HEK293 (cell line): ENCODE results near the gene ELOVL1.

Source experiments
- MYNN ChIP-seq: fragments of 450-650 bp; formaldehyde crosslinking; IDR thresholded peaks from 2 replicates; pipeline ENCODE4 v1.5.1; 2016; ENCODE audit warnings: missing biosample characterization, missing genetic modification characterization, borderline replicate concordance
- OVOL3 ChIP-seq: fragments of 450-650 bp; formaldehyde crosslinking; IDR thresholded peaks from 2 replicates; pipeline ENCODE4 v1.5.1; 2016; ENCODE audit warnings: missing biosample characterization, missing genetic modification characterization
- PRDM10 ChIP-seq: fragments of 450-650 bp; formaldehyde crosslinking; IDR thresholded peaks from 2 replicates; pipeline ENCODE4 v1.5.1; 2016; ENCODE audit warnings: missing biosample characterization, missing genetic modification characterization
- SP3 ChIP-seq: fragments of 450-650 bp; formaldehyde crosslinking; IDR thresholded peaks from 2 replicates; pipeline ENCODE4 v1.5.1; 2016; ENCODE audit warnings: missing biosample characterization, missing genetic modification characterization
- TRIM28 ChIP-seq: IDR thresholded peaks from 2 replicates; pipeline ENCODE4 v1.6.1; 2011; ENCODE audit warnings: low read length, control low read depth, borderline replicate concordance
- YY1 ChIP-seq: fragments of 450-650 bp; formaldehyde crosslinking; IDR thresholded peaks from 2 replicates; pipeline ENCODE4 v1.5.1; 2018; ENCODE audit warnings: missing biosample characterization, missing genetic modification characterization
- ZBTB21 ChIP-seq: fragments of 450-650 bp; formaldehyde crosslinking; IDR thresholded peaks from 2 replicates; pipeline ENCODE4 v1.5.1; 2017; ENCODE audit warnings: missing biosample characterization, missing genetic modification characterization
- ZBTB49 ChIP-seq: fragments of 450-650 bp; formaldehyde crosslinking; IDR thresholded peaks from 2 replicates; pipeline ENCODE4 v1.5.1; 2016; ENCODE audit warnings: missing biosample characterization, missing genetic modification characterization, low read depth
- ZNF16 ChIP-seq: fragments of 450-650 bp; formaldehyde crosslinking; IDR thresholded peaks from 2 replicates; pipeline ENCODE4 v1.5.1; 2016; ENCODE audit warnings: low read depth, missing biosample characterization, missing genetic modification characterization
- ZNF184 ChIP-seq: fragments of 450-650 bp; IDR thresholded peaks from 2 replicates; pipeline ENCODE4 v1.5.1; 2018; ENCODE audit warnings: missing biosample characterization, mild to moderate bottlenecking, missing genetic modification characterization
- ZNF214 ChIP-seq: fragments of 450-650 bp; formaldehyde crosslinking; IDR thresholded peaks from 2 replicates; pipeline ENCODE4 v1.5.1; 2017; ENCODE audit warnings: missing biosample characterization, mild to moderate bottlenecking, missing genetic modification characterization, borderline replicate concordance
- ZNF280D ChIP-seq: fragments of 450-650 bp; formaldehyde crosslinking; IDR thresholded peaks from 2 replicates; pipeline ENCODE4 v1.5.1; 2016; ENCODE audit warnings: missing biosample characterization, missing genetic modification characterization
- ZNF292 ChIP-seq: fragments of 450-650 bp; formaldehyde crosslinking; IDR thresholded peaks from 2 replicates; pipeline ENCODE4 v1.5.1; 2016; ENCODE audit warnings: low read depth, missing biosample characterization, missing genetic modification characterization, borderline replicate concordance
- ZNF324 ChIP-seq: fragments of 450-650 bp; formaldehyde crosslinking; IDR thresholded peaks from 2 replicates; pipeline ENCODE4 v1.5.1; 2016; ENCODE audit warnings: missing biosample characterization, missing genetic modification characterization
- ZNF37A ChIP-seq: fragments of 450-650 bp; IDR thresholded peaks from 2 replicates; pipeline ENCODE4 v1.5.1; 2018; ENCODE audit warnings: missing biosample characterization, missing genetic modification characterization
- ZNF398 ChIP-seq: fragments of 450-650 bp; formaldehyde crosslinking; IDR thresholded peaks from 2 replicates; pipeline ENCODE4 v1.5.1; 2017; ENCODE audit warnings: missing biosample characterization, missing genetic modification characterization
- ZNF416 ChIP-seq: fragments of 450-650 bp; formaldehyde crosslinking; IDR thresholded peaks from 2 replicates; pipeline ENCODE4 v1.5.1; 2016; ENCODE audit warnings: missing biosample characterization, missing genetic modification characterization
- ZNF449 ChIP-seq: fragments of 450-650 bp; formaldehyde crosslinking; IDR thresholded peaks from 2 replicates; pipeline ENCODE4 v1.5.1; 2017; ENCODE audit warnings: missing biosample characterization, mild to moderate bottlenecking, missing genetic modification characterization, moderate library complexity
- ZNF529 ChIP-seq: fragments of 450-650 bp; formaldehyde crosslinking; IDR thresholded peaks from 2 replicates; pipeline ENCODE4 v1.5.1; 2017; ENCODE audit warnings: missing genetic modification characterization, missing biosample characterization; ENCODE audit not compliant: insufficient replicate concordance
- ZNF580 ChIP-seq: fragments of 450-650 bp; formaldehyde crosslinking; IDR thresholded peaks from 2 replicates; pipeline ENCODE4 v1.5.1; 2016; ENCODE audit warnings: missing biosample characterization, missing genetic modification characterization
- ZNF670 ChIP-seq: fragments of 450-650 bp; formaldehyde crosslinking; IDR thresholded peaks from 2 replicates; pipeline ENCODE4 v1.5.1; 2016; ENCODE audit warnings: missing biosample characterization, missing genetic modification characterization, low read depth
- ZNF677 ChIP-seq: fragments of 450-650 bp; IDR thresholded peaks from 2 replicates; pipeline ENCODE4 v1.5.0; 2018; ENCODE audit warnings: missing biosample characterization, mild to moderate bottlenecking, missing genetic modification characterization, moderate library complexity
- ZNF777 ChIP-seq: fragments of 450-650 bp; formaldehyde crosslinking; IDR thresholded peaks from 2 replicates; pipeline ENCODE4 v1.5.1; 2017; ENCODE audit warnings: missing biosample characterization, missing genetic modification characterization, borderline replicate concordance
- ZNF837 ChIP-seq: fragments of 450-650 bp; formaldehyde crosslinking; IDR thresholded peaks from 2 replicates; pipeline ENCODE4 v1.5.1; 2016; ENCODE audit warnings: missing biosample characterization, missing genetic modification characterization
- ZSCAN16 ChIP-seq: fragments of 450-650 bp; formaldehyde crosslinking; IDR thresholded peaks from 2 replicates; pipeline ENCODE4 v1.5.1; 2016; ENCODE audit warnings: missing biosample characterization, missing genetic modification characterization
- ZSCAN30 ChIP-seq: fragments of 450-650 bp; IDR thresholded peaks from 2 replicates; pipeline ENCODE4 v1.5.1; 2018; ENCODE audit warnings: missing biosample characterization, mild to moderate bottlenecking, missing genetic modification characterization, moderate library complexity

ELOVL1 gene

GRCh38 chr1:43358746-43359693, 8.8 kb downstream of the ELOVL1 start, which contains the start of gene CDC20 (continued):
- TF ChIP-seq ZNF280D (tag by site-specific recombination) = no peak
- peak; percentile 93 for TF ChIP-seq ZNF449 (tag by site-specific recombination)
- no peak for TF ChIP-seq ZNF777 (tag by site-specific recombination)
- TF ChIP-seq ZNF677 (tag by site-specific recombination) = no peak
- peak; percentile 92 for TF ChIP-seq PRDM10 (tag by site-specific recombination)
- TF ChIP-seq ZNF214 (tag by site-specific recombination) = no peak
- peak; percentile 59; the same call in 1 of the 2 replicates for TF ChIP-seq OVOL3
- TF ChIP-seq ZNF398 (tag by site-specific recombination) = no peak
- no peak for TF ChIP-seq ZNF580 (tag by site-specific recombination)
- no peak; the same call in 1 of the 2 replicates for TF ChIP-seq ZNF324 (tag by site-specific recombination)
- TF ChIP-seq ZSCAN16 (tag by site-specific recombination) = no peak
- TF ChIP-seq ZSCAN30 (tag by site-specific recombination) = peak; percentile 32; the same call in 1 of the 2 replicates
- TF ChIP-seq MYNN (tag by site-specific recombination) = no peak; the same call in 1 of the 2 replicates
- TF ChIP-seq ZNF529 = no peak
- TF ChIP-seq ZNF184 (tag by site-specific recombination) = no peak
- TF ChIP-seq ZBTB49 = no peak
- TF ChIP-seq ZNF16 (tag by site-specific recombination) = no peak
- TF ChIP-seq ZNF416 = no peak
- TF ChIP-seq YY1 (tag by site-specific recombination) = no peak; the same call in 1 of the 2 replicates
- no peak for TF ChIP-seq ZNF837
- TF ChIP-seq ZBTB21 = no peak
- peak; percentile 87 for TF ChIP-seq SP3 (tag by site-specific recombination)
- TF ChIP-seq ZNF37A (tag by site-specific recombination) = no peak
- TF ChIP-seq ZNF292 = no peak
- no peak for TF ChIP-seq ZNF670 (tag by site-specific recombination)
- no peak for TF ChIP-seq TRIM28
